Thymus (tissue), 11 donors: Measurements from ENCODE around the gene RFX1. TPM values are rescaled to one million over a fixed set of nuclear protein-coding genes. Genes with fewer than 3 reads are reported as not detected.

Experiments used
- DNase-seq, 9 donors: peaks; one replicate each; pipeline ENCODE4 v3.0.0-alpha.2; 2013; ENCODE audit warnings: low spot score in 9 of 9, low read depth in 6 of 9, missing footprints in 1 of 9
- H3K27ac ChIP-seq, 2 donors: one replicate each; pipeline ENCODE4 v1.5.1; 2013; ENCODE audit warnings: control low read depth in 1 of 2, low read depth in 1 of 2, low read length in 1 of 2, mild to moderate bottlenecking in 1 of 2, moderate library complexity in 1 of 2
- H3K27me3 ChIP-seq, 2 donors: one replicate each; pipeline ENCODE4 v1.5.1; 2013; ENCODE audit warnings: low read length in 1 of 2; ENCODE audit not compliant: control insufficient read depth in 2 of 2, insufficient read depth in 1 of 2
- H3K36me3 ChIP-seq, 2 donors: one replicate each; pipeline ENCODE4 v1.5.1; 2013; ENCODE audit warnings: low read length in 1 of 2, mild to moderate bottlenecking in 1 of 2, moderate library complexity in 1 of 2; ENCODE audit not compliant: control insufficient read depth in 2 of 2, insufficient read depth in 2 of 2
- H3K4me1 ChIP-seq, 2 donors: one replicate each; pipeline ENCODE4 v1.5.1; 2013; ENCODE audit warnings: low read length in 2 of 2; ENCODE audit not compliant: control insufficient read depth in 2 of 2, insufficient read depth in 2 of 2
- H3K4me3 ChIP-seq, 2 donors: one replicate each; pipeline ENCODE4 v1.5.1; 2013; ENCODE audit warnings: low read length in 2 of 2, control low read depth in 1 of 2, mild to moderate bottlenecking in 1 of 2
- H3K9me3 ChIP-seq, 2 donors: one replicate each; pipeline ENCODE4 v1.5.1; 2013; ENCODE audit warnings: low read length in 1 of 2, mild to moderate bottlenecking in 1 of 2; ENCODE audit not compliant: control insufficient read depth in 2 of 2, insufficient read depth in 1 of 2
- WGBS: extraction: QIAGEN DNeasy Blood & Tissue Kit; methylation state at CpG from one replicate; pipeline ENCODE4 v1.1.7; 2013; 5-methylcytosine and 5-hydroxymethylcytosine counted together
- polyA plus RNA-seq: library from polyadenylated mRNA; stranded (reverse); fragments of 200-250 nt; gene quantifications from one replicate; pipeline ENCODE4 v1.2.3, GENCODE V29; 2013
- total RNA-seq: library from RNA; stranded (reverse); fragments of 120-200 nt; gene quantifications from one replicate; pipeline ENCODE4 v1.2.4, GENCODE V29; 2013
- donor health status: healthy.

Gene RFX1
- total and polyA plus RNA-seq, 2 donors = 1.2 to 5.7 TPM

GRCh38 chr19:13962699-13963602 lies 43.2 kb downstream of the RFX1 start:
- no peak overlapping the region for H3K27ac ChIP-seq

GRCh38 chr19:13961826-13962698 lies 44.1 kb downstream of the RFX1 start:
- no peak for DNase-seq
- 93% methylated on average over 55 of the region's 55 CpGs for WGBS
- no peaks in the 10 kb centered on the region for H3K4me1 ChIP-seq
- no peak overlapping the region for H3K4me3 ChIP-seq
- H3K27ac ChIP-seq = no peak overlapping the region
- H3K36me3 ChIP-seq = peaks cover 80 to 94% of the 10 kb centered on the region in 2 donors
- no peaks in the 10 kb centered on the region for H3K27me3 ChIP-seq
- no peaks in the 10 kb centered on the region for H3K9me3 ChIP-seq

More at GRCh38 chr19:13962699-13963602, 43.2 kb downstream of the RFX1 start:
- Histone ChIP-seq H3K4me3 (no peak overlapping the region), H3K36me3 (peaks cover 80 to 94% of the 10 kb centered on the region in 2 donors), H3K9me3 (no peaks in the 10 kb centered on the region), H3K4me1 (no peaks in the 10 kb centered on the region), H3K27me3 (no peaks in the 10 kb centered on the region)
- WGBS = 95% methylated on average over 89 of the region's 89 CpGs
- DNase-seq = no peak

- no peaks in the 10 kb centered on the region for H3K4me1 ChIP-seq
- peaks cover 80 to 94% of the 10 kb centered on the region in 2 donors for H3K36me3 ChIP-seq
- no peak overlapping the region for H3K4me3 ChIP-seq
- H3K27ac ChIP-seq = no peak overlapping the region
- no peaks in the 10 kb centered on the region for H3K9me3 ChIP-seq
- no peaks in the 10 kb centered on the region for H3K27me3 ChIP-seq
- DNase-seq = no peak
- WGBS = 97% methylated on average over 39 of the region's 39 CpGs
Measured at GRCh38 chr19:13960863-13961784, 45.0 kb downstream of the RFX1 start.

- no peak overlapping the region for H3K4me3 ChIP-seq
- H3K4me1 ChIP-seq = no peaks in the 10 kb centered on the region
- DNase-seq = no peak
- no peaks in the 10 kb centered on the region for H3K27me3 ChIP-seq
- peaks cover 81 to 94% of the 10 kb centered on the region in 2 donors for H3K36me3 ChIP-seq
- no peak overlapping the region for H3K27ac ChIP-seq
- no peaks in the 10 kb centered on the region for H3K9me3 ChIP-seq
- WGBS = 97% methylated on average over 27 of the region's 27 CpGs
Measured at GRCh38 chr19:13959962-13960862, 45.9 kb downstream of the RFX1 start.

- Histone ChIP-seq H3K36me3 (peaks cover 77 to 94% of the 10 kb centered on the region in 2 donors), H3K4me3 (no peak overlapping the region), H3K4me1 (no peaks in the 10 kb centered on the region), H3K27ac (no peak overlapping the region), H3K9me3 (no peaks in the 10 kb centered on the region), H3K27me3 (no peaks in the 10 kb centered on the region)
- DNase-seq = no peak
- 96% methylated on average over 41 of the region's 41 CpGs for WGBS
Measured at GRCh38 chr19:13959141-13959961, 46.8 kb downstream of the RFX1 start.

GRCh38 chr19:13958043-13958442 lies 48.1 kb downstream of the RFX1 start:
- peaks cover 8 to 9% of the 10 kb centered on the region in 2 donors for H3K4me1 ChIP-seq
- no peaks in the 10 kb centered on the region for H3K9me3 ChIP-seq
- no peak overlapping the region for H3K4me3 ChIP-seq
- peaks cover 75 to 88% of the 10 kb centered on the region in 2 donors for H3K36me3 ChIP-seq
- H3K27me3 ChIP-seq = no peaks in the 10 kb centered on the region
- H3K27ac ChIP-seq = no peak overlapping the region
- WGBS = 89% methylated on average over 12 of the region's 12 CpGs
- no peak for DNase-seq

GRCh38 chr19:13957051-13957450 lies 49.1 kb downstream of the RFX1 start:
- Histone ChIP-seq H3K4me1 (peaks cover 10 to 11% of the 10 kb centered on the region in 2 donors), H3K36me3 (peaks cover 69 to 78% of the 10 kb centered on the region in 2 donors), H3K27me3 (no peaks in the 10 kb centered on the region), H3K27ac (no peak overlapping the region), H3K9me3 (no peaks in the 10 kb centered on the region), H3K4me3 (no peak overlapping the region)
- WGBS = 96% methylated on average over 8 of the region's 8 CpGs
- DNase-seq = no peak
